ENCODE measurements around the gene HIVEP2.

GRCh38 chr6:142708651-142709050 lies 236.3 kb downstream of the HIVEP2 start:
- no peak for TF ChIP-seq ZNF274 (IDR thresholded peaks at IDR 0.05; ENCODE audit: low read depth, low read length)
- TF ChIP-seq YY1 (IDR thresholded peaks at IDR 0.05; ENCODE audit: insufficient read depth, insufficient read length), result no peak
